ENCODE results near the gene CXCR4. TPM values are rescaled to one million over a fixed set of nuclear protein-coding genes. Genes with fewer than 3 reads are reported as not detected.

Gene CXCR4
- total and polyA plus RNA-seq, 2 of the 4 experiments (the other 2 are of a cell fraction), result not detected

- intact Hi-C loops (cut with micrococcal nuclease), result no loop called here
These were observed 12.6 kb upstream of the CXCR4 start for GRCh38 chr2:136130511-136130910.

More at GRCh38 chr2:136130511-136130910, 12.6 kb upstream of the CXCR4 start:
- H3K4me1 ChIP-seq (ENCODE audit: control insufficient read depth, insufficient read depth, low read length), result no peaks in the 10 kb centered on the region
- H2BK120ac ChIP-seq (ENCODE audit: low read depth, low read length), result no peak overlapping the region
- no peak overlapping the region for H2AK9ac ChIP-seq (replicated peaks; ENCODE audit: low read depth, low read length, poor library complexity)
- no peaks in the 10 kb centered on the region for H3K9me1 ChIP-seq (ENCODE audit: insufficient read depth, low read length)
- H2BK20ac ChIP-seq (ENCODE audit: low read depth, low read length), result no peak overlapping the region
- H4K20me1 ChIP-seq (ENCODE audit: insufficient read depth, low read length), result no peaks in the 10 kb centered on the region
- no peak overlapping the region for H2AK5ac ChIP-seq (ENCODE audit: low read depth, low read length)
- no peak overlapping the region for H3K56ac ChIP-seq (ENCODE audit: extremely low read depth, insufficient read depth, low read length)
- DNase-seq (no peak), ATAC-seq (ENCODE audit: low read depth) (no peak)
- no peak overlapping the region for H3K18ac ChIP-seq (ENCODE audit: low read depth, low read length)
- no peaks in the 10 kb centered on the region for H3K36me3 ChIP-seq (ENCODE audit: control insufficient read depth, insufficient read depth, low read length)
- H2BK5ac ChIP-seq (ENCODE audit: low read depth, low read length, poor library complexity, severe bottlenecking), result no peak overlapping the region
- H2BK15ac ChIP-seq (ENCODE audit: low read depth, low read length), result no peak overlapping the region
- H3K4me3 ChIP-seq (ENCODE audit: insufficient read depth, low read depth, low read length), result no peak overlapping the region
- no peak overlapping the region for H3K27ac ChIP-seq (ENCODE audit: insufficient read depth, low read length)
- H3K4ac ChIP-seq (ENCODE audit: low read depth, low read length), result no peak overlapping the region
- H3K9me3 ChIP-seq (ENCODE audit: control insufficient read depth, insufficient read depth, low read length), result no peaks in the 10 kb centered on the region
- TF ChIP-seq USF2 (IDR thresholded peaks at IDR 0.05; ENCODE audit: low read depth, low read length) (no peak), MAFK (IDR thresholded peaks at IDR 0.05; ENCODE audit: low read depth, low read length) (no peak), MAZ (IDR thresholded peaks at IDR 0.05; ENCODE audit: borderline replicate concordance, low read depth, low read length) (no peak), CEBPB (IDR thresholded peaks at IDR 0.05; ENCODE audit: low read depth, low read length) (no peak)
- no peak overlapping the region for H2AFZ ChIP-seq (replicated peaks; ENCODE audit: low read length, poor library complexity)
- CTCF ChIA-PET, result no interaction called here
- dilution Hi-C loops (cut with HindIII; ENCODE audit: low sequenced_read_pairs, unreplicated experiment), result no loop called here
- H3K4me2 ChIP-seq (ENCODE audit: low read depth, low read length), result no peak overlapping the region
- H4K8ac ChIP-seq (ENCODE audit: low read depth in 2 of 2, low read length in 2 of 2), result no peak overlapping the region
- no peak overlapping the region for H4K91ac ChIP-seq (ENCODE audit: insufficient read depth, low read depth, low read length)
- no peaks in the 10 kb centered on the region for H3K79me1 ChIP-seq (ENCODE audit: low read depth in 1 of 2, low read length in 2 of 2)
- in situ Hi-C loops (cut with MboI; ENCODE audit: low sequenced_read_pairs), result no loop called here
- peaks cover 8% of the 10 kb centered on the region for H3K27me3 ChIP-seq (ENCODE audit: control insufficient read depth, insufficient read depth, low read length)
- no peak overlapping the region for H3K9ac ChIP-seq (ENCODE audit: low read depth, low read length)
- 83% methylated on average over 1 of the region's 1 CpG; no CpG with 5 or more reads in 1 of the 2 experiments for WGBS, 2 experiments (ENCODE audit: extremely low coverage in 2 of 2, insufficient read length in 1 of 2)
- no peak overlapping the region for H3K14ac ChIP-seq (replicated peaks; ENCODE audit: low read depth, low read length)
- no peak overlapping the region for H3K23ac ChIP-seq (ENCODE audit: low read depth, low read length)
- no peak overlapping the region for H4K5ac ChIP-seq (ENCODE audit: low read depth, low read length)
- POLR2A ChIA-PET (ENCODE audit: unreplicated experiment), result no interaction called here
- no TSS peak for BruUV-seq (replicated peaks)
